Islet of Langerhans (tissue), 1 donor: ENCODE measurements around the gene POFUT1.
"Not testable (repeated sequence)": the region's sequence is repeated elsewhere in the genome, so short reads cannot be mapped to it uniquely, and the experiment has no call there.

ENCODE experiments used
- FAIRE-seq: peaks from one replicate; lab custom pipeline; 2011; peaks lifted over from hg19 to GRCh38; lab: Jason Lieb, UNC

Gene POFUT1

DNA sequence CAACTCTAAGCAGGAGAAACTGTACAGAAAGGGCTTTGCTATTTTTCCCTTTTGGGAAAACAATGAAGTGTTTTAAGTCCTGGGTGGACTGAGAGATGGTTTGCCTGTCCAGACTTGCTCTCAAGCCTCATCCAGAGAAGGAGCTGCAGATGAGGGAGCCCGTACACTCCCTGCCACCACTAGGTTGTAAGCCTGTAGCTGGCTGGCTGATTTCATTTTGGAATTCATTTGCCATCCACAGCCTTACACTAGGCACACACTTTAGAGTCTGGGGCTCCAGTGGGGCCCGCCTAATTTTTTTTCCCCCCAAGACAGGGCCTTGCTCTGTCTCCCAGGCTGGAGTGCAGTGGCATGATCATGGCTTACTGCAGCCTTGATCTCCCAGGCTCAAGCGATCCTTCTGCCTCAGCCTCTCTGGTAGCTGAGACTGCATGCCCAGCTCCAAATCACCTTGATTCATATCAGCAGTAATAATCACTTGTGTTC lies 28.4 kb downstream of the POFUT1 start:
- FAIRE-seq: no peak

DNA sequence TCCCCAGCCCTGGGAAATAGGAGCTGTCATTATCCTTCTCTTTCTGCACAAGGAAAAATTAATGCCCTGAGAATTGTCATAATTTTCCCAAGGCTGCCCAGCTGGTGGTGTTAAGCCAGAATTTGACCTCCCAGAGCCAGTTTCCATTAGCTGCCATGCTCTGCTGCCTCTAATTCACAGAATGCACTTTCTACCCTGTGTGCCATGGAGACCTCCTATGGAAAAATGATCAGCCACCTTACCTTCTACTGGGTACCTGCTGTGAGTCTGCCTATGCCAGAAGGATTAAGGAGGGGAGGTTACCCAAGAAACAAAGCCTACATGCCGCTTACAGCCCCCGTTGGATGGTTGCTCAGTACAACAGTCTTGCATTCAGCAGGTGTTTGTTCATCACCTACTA lies 29.1 kb downstream of the POFUT1 start:
- no peak for FAIRE-seq

DNA sequence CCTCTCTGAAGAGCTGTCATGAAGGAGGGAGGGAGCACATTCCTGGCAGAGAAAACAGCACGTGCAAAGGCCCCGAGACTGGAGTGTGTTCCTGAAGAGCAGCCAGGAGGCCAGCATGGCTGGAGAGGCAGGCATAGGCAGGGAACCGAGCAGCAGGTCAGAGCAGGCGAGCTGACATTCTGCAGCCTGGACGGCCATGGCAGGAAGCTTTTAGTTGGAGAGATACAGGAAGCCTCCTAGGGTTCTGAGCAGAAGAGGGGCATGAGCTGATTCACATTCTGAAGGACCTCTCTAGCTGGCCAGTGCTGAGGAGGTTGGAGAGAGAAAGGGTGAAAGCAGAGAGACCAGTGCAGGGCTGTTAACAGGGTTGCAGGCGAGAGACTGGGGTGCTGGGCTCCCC lies 29.7 kb downstream of the POFUT1 start:
- FAIRE-seq: no peak

DNA sequence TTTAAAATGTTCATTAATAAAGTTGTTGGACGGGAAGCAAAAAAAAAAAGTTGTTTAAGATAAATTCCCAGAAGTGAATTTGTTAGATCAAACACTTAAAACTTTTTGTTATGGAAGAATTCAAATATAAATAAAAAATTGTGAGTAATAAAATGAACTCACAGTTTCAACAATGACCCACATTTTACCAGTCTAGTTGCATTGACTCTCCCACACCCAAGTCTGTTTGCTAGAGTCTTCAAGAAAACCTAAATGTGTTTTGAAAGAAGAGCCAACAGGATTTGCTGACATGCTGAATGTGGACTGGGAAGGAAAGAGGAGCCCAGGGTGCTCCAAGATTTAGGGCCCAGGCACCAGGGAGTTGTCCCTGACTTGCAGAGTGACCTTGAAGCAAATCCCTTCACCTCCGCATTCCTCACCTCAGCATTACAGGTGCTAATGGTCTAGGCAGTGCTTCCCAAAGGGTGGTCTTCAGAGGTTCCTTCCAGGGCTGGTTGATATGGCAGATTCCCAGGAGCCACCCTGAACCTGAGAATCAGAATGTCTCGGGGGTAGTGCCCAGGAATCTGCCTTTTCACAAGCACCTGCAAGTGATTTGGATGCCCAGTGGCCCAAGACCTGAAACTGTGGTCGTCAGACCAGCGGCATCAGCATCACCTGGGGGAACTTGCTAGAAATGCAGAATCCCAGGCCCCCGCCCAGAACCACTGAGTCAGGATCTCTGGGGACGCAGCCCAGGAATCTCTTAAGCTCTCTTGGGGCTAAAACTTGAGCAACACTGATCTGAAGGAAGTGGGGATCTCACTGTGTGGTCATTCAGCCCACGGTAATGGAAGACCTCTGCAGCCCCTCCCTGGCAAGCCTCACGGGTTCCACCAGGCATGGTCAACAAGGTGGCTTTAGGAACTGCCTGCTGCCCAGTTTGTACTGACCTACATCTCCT lies 31.1 kb downstream of the POFUT1 start:
- no peak for FAIRE-seq

DNA sequence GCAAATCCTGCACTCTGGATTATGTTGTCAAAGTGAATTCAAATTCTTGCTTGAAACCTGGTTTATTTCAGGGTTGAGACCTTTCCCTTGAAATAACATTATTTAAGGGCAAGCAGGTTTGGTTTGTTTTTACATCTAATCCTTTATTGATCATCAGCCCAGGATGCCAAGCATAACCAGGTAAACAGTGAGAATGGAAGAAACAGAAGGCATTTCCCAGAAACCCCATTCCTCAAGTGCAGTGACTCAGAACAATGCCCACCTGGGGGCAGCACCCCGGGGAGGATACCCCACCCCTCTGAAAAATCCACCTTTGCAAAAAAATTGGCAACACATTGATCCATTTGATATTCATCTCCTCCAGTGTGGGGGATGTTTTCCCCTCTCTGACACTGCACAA lies 32.5 kb downstream of the POFUT1 start:
- FAIRE-seq: no peak

DNA sequence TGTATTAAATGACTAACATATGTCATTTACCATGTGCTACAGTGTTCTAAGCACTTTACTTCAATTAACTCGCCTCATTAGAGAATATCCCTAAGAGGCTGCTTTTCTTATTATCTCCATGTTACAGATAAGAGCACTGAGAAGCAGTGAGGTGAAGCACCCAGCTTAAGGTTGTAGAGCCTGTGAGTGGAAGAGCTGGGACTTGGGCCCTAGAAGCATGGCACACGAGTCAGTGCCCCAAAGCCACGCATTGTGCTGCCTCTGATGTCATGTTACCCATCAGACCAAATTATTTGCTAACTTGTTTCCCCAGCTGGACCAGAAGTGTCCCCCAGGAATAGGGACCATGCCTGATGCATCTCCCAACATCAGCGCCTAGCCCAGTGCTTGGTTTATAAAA lies 34.1 kb downstream of the POFUT1 start:
- no peak for FAIRE-seq

DNA sequence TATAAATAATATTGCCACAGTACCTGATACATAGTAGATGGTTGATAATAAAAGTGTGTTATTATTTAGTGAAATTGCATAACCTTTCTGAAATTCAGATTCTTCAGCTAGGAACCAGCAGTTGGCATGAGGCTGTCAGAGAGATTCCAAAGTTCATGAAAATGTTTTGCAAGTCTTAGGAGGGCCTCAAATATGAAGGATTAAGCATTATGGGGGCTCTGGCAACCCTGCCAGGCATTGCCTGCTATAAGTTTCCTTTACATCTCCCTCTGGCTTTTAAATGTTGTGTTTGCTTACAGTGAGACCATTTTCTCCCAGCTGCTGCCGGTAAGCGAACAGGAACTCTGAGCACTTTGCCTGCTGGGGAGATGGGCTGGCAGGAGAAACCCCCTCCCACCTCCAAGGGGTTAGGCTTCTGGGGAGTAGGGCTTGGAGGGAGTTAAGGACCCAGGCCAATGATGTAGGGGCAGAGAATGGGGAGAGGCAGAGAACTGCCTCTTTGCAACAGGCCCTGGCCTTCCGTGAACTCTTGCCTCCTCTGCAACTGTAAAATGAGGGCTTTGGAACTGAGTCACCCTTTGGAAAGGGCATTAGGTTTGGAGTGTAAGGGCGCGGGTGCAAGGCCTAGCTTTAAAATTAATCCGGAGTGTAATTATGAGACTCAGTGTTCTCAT lies 36.6 kb downstream of the POFUT1 start:
- FAIRE-seq: no peak

DNA sequence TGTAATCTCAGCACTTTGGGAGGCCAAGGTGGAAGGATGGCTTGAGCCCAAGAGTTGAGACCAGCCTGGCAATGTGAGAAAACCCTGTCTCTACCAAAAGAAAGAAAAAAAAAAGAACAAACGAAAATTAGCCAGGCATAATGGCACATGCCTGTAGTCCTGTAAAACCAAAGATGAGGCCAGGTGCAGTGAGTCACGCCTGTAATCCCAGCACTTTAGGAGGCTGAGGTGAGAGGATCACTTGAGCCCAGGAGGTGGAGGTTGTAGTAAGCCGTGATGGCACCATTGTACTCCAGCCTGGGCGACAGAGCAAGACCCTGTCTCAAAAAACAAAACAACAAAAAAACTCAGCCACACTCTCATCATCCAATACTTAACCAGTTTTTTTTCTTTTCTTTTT lies 37.3 kb downstream of the POFUT1 start:
- FAIRE-seq: no peak

DNA sequence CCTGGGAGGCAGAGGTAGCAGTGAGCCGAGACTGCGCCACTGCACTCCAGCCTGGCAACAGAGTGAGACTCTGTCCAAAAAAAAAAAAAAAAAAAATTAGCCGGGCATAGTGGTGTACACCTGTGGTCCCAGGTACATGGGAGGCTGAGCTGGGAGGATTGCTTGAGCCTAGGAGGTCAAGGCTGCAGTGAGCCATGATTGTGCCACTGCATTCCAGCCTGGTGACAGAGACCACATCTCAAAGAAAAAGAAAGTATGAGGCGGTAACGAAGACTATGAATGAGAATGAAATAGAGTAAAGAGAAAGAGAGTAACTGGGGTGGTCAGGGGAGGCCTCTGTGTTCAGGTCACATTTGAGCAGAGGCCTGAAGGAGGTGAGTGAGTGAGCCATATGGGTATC lies 38.5 kb downstream of the POFUT1 start:
- FAIRE-seq: not testable (repeated sequence)

DNA sequence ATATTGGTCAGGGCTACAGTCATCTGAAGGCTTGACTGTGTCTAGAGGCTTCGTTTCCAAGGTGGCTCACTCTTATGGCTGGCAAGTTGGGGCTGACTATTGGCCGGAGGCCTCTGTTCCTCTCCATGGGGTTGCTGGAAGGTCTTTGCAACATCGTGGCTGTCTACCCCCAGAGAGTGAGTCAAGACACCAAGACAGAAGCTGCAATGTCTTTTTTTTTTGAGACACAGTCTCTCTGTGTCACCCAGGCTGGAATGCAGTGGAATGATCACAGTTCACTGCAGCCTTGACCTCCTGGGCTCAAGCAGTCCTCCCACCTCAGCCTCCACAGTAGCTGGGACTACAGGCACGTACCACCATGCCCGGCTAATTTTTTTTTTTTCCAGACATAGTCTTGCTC lies 40.4 kb downstream of the POFUT1 start:
- FAIRE-seq: no peak

DNA sequence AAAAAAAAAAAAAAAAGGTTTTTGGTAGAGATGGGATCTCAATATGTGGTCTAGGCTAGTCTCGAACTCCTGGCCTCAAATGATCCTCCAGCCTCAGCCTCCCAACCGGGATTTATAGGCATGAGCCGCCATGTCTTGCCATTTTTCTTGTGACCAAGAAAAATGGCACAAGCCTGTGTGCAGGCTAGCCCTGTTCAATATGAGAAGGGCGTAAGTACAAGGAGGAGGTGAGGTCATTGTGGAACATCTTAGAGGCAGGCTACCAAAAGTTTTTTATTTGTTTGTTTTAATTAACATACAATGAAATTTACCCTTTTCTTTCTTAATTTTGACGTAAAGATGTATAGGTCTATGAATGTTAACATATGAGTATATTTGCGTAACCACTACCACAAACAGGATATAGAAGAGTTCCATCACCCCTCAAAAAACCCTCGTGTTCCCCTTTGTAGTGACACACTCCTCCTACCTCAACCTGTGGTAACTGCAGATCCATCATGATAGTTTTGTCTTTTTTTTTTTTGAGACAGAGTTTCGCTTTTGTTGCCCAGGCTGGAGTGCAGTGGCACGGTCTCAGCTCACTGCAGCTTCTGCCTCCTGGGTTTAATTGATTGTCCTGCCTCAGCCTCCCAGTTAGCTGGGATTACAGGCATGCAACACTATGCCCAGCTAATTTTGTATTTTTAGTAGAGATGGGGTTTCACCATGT lies 41.5 kb downstream of the POFUT1 start:
- FAIRE-seq: no peak

DNA sequence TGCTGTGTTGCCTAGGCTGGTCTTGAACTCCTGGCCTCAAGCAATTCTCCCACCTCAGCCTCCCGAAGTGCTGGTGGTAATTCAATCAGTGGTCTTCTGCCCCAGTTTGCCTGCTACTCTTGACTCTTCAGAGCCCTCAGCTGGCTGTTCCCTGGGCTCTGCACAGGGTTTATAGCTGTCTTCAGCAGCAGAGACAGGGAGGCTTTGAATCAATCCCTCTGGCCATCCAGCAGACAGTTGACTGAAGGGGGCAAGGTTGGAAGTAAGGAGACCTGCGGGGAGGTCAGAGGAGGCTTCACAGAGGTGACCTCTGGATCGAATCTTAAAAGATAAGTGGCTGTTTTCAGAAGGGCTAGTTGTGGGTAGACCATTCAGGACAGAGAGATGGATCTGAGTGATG lies 43.8 kb downstream of the POFUT1 start:
- no peak for FAIRE-seq

DNA sequence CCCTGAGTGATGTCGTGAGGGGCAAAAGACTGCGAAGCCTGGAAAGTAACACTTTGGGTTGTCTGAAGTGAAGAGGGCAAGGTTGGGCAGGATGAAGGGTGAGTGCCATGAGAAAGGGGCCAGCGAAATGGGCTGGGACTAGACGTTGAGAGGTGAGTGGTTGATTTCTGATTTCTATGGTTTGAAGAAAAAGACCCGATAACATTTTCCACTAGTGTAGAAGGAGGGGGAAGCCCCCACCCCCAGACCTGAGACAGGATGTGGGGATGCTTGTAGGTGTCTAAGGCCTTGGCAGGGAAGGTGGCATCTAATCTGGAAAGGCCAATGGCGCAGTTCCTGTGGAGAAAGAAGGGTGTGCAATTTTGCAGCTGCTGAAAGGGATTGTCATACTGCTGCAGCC lies 44.5 kb downstream of the POFUT1 start:
- FAIRE-seq: no peak

DNA sequence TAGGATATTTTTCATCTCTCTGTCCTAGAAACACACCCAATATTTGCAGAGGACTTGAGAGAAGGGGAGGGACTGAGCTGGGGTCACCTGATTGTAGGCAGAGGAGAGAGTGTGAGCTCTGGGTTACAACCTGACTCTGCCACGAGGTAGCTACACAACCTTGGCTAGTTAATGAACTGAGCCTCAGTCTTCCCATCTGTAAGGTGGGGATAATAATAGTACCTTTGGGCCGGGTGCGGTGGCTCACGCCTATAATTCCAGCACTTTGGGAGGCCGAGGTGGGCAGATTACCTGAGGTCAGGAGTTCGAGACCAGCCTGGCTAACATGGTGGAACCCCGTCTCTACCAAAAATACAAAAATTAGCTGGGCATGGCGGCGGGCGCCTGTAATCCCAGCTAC lies 53.3 kb downstream of the POFUT1 start:
- FAIRE-seq: not testable (repeated sequence)

DNA sequence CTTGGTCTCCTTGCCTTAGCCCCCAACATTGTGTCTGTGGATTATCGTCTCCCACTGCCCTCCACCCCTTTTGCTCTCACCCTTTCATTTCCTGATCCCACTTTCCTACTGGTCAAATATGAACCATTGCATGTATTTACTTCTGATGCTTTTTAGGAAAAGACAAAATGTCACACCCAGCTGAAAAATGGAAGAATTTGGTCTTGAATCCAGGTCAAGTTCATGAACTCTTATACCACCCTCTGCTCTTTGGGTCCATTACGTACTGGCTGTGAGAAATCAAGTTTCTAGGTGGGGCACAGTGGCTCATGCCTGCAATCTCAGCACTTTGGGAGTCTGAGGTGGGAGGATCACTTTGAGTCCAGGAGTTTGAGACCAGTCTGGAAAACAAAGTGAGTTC lies 54.0 kb downstream of the POFUT1 start:
- no peak for FAIRE-seq

DNA sequence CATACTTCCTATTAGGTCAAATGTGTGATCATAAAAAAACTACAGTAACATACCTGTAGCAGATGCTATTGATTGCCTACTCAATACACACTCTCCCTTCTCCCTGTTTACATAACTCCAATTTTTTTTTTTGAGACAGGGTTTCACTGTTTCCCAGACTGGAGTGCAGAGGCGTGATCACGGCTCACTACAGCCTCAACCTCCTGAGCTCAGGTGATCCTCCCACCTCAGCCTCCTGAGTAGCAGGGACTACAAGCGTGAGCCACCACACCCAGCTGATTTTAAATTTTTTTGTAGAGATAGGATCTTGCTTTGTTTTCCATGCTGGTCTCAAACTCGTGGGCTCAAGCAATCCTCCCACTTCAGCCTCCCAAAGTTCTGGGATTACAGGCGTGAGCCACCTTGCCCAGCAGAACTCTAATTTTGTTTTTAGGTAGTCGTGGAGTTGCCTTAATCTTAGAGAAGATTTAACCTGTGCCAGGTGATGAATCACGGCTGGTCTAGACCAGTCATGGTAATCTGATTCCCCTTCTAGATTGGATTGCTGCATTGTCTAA lies 55.8 kb downstream of the POFUT1 start:
- no peak for FAIRE-seq

DNA sequence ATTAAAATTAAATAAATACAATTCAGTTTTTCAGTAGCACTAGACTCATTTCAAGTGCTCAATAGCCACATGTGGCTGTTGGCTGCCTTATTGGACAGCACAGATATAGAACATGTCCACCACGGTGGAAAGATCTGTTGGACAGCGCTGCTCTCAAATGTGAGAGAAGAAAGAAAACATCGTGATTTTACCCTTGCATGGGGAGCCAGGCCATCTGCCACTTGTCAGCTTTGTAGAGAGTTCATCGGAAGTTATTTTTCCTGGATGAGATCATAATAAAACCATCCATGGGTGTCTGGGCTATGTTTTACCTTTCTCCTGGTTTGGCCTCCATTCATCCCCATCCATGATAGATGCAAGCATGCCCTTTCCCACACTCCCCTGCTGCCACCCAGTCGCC lies 63.9 kb downstream of the POFUT1 start:
- FAIRE-seq: no peak

DNA sequence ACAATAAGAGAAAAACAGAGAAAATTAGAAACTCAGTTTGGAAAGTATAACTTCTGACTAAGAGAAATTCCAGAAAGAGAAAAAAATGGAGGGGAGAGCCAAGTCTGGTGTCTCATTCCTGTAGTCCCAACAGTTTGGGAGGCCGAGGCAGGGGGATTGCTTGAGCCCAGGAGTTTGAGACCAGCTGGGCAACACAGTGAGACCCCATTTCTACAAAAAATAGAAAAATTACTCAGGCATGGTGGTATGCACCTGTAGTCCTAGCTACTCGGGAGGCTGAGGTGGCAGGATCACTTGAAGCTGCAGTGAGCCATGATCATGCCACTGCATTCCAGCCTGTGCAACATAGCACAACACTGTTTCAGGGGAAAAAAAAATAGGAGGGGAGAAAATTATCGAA lies 66.7 kb downstream of the POFUT1 start:
- FAIRE-seq: no peak

DNA sequence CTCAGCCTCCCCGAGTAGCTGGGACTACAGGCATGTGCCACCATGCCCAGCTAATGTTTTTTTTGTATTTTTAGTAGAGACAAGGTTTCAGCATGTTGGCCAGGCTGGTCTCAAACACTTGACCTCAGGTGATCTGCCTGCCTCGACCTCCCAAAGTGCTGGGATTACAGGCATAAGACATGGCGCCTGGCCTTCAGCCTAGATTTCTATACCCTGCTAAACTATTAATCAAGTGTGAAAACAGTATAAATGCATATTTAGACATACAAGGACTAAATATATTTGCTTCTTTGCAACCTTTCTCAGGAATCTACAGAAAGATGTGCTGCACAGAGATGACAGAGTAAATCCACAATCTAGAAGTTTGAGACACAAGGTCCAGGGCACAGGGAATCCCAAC lies 67.5 kb downstream of the POFUT1 start:
- not testable (repeated sequence) for FAIRE-seq

DNA sequence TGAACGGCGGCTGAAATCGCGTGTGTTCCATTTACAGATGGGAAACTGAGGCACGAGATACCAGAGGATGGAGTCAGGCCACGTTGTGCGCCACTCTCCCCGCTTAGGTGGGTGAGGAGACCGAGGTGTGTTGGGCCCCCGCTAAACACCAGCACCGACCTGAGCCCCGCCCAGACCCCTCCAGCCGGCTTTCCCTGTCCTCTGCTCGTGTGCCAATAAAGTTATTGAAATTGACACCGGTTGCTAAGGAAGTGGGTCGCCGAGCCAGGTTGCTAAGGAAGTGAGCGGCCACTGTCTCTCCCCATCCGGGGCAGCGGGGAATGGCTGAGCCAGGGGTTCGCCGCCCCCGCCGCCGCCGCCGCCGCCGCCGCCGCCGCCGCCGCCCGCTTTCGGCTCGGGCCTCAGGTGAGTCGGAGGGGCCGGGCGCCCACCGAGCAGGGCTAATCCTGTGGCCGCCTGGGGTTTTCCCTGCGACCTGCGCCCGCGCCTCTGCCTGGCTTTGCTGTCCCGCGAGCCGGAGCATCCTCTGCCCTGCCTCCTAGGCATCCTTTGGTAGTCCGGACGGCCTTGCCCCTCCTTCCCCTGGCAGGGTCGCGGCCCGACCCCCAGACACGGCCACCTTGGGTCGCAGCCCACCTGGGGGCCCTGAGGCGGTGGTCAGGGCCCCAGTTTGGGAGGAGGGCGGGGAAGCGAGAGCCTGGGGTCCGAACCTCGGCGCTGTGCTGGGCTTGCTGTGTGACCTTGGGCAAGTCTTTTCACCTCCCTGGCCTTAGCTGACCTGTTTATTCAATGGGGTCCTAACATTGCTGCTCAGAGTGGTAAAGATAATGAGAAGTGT lies 69.9 kb downstream of the POFUT1 start, which contains the start of gene KIF3B:
Gene KIF3B (plus strand): TSS at position 291 of the 838 bp plus-strand sequence. CDS start 32,127 bp downstream, outside the sequence.
- no peak for FAIRE-seq

DNA sequence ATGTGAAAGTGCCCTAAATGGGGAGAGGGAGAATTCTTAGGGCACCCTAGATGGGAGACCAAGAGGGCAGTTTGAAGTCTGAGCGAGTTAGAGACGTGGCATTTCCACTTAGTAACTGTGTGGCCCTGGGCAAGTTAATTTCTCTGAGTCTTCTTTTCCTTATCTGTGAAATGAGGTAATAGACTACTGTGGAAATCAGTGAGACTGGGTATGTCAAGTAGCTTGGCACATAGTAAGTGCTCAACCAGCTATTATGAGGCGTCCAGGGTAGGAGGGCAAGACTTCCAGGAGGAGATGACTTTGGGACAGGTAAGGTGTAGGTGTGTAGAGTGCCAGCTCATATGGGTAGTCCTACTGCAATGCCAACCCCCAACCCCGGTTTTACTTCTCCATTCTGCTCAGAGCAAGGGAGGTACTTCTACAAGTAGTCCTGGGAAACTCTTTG lies 70.5 kb downstream of the POFUT1 start:
- no peak for FAIRE-seq
